HepG2 (cell line): ENCODE data around the gene PDGFRB. TPM values are rescaled to one million over a fixed set of nuclear protein-coding genes. Genes with fewer than 3 reads are reported as not detected.

Experiments
- ATAC-seq: fragments of 200-7000 bp; cut with Tn5 transposase; 3 replicates; pipeline ENCODE4 v1.9.1; 2020; ENCODE audit warnings: mild to moderate bottlenecking, moderate library complexity
- BruUV-seq: library from RNA; stranded (reverse); fragments of 400-500 nt; replicated peaks from 2 replicates; lab custom pipeline; 2021; lab: Mats Ljungman, UMichigan
- CTCF ChIA-PET: fragments of 300-600 bp; formaldehyde crosslinking; extraction: SDS; loops from one replicate; lab custom pipeline; 2021; ENCODE audit warnings: low total read pairs, inconsistent platforms, low intra/inter-chr PET ratio; lab: Yijun Ruan, JAX
- POLR2A ChIA-PET: fragments of 350-600 bp; sonication (Branson Sonifier 250); formaldehyde crosslinking; loops from one replicate; lab custom pipeline; 2020; ENCODE audit warnings: antibody characterized with exemption, inconsistent platforms; lab: Yijun Ruan, JAX
- DNase-seq: peaks from one replicate; pipeline ENCODE4 v3.0.0-alpha.2; 2015; ENCODE audit warnings: low spot score
- FAIRE-seq: peaks from 3 replicates; lab custom pipeline; 2011; peaks lifted over from hg19 to GRCh38; lab: Jason Lieb, UNC
- H2AFZ ChIP-seq: one replicate; pipeline ENCODE4 v1.6.1; 2011; ENCODE audit warnings: low read length, inconsistent platforms
- H3K27ac ChIP-seq: fragments of 300-600 bp; 3 replicates; pipeline ENCODE4 v1.8.0; 2011; ENCODE audit warnings: mixed run types, mild to moderate bottlenecking, mixed read lengths, low read length, inconsistent platforms; ENCODE audit not compliant: insufficient read depth; ENCODE audit errors: extremely low read length
- H3K27me3 ChIP-seq, 2 experiments: fragments of 200-600 bp in 1 of 2; 2 replicates in 1 of 2; 3 replicates in 1 of 2; pipeline versions ENCODE4 v1.6.0 to v1.8.0; 2011; ENCODE audit warnings: low read length in 2 of 2, mild to moderate bottlenecking in 2 of 2, moderate library complexity in 2 of 2, inconsistent platforms in 1 of 2; ENCODE audit not compliant: insufficient read depth in 2 of 2, control insufficient read depth in 1 of 2
- H3K36me3 ChIP-seq, 2 experiments: fragments of 200-600 bp in 1 of 2; replicated peaks in 1 of 2; 2 replicates in 1 of 2; 3 replicates in 1 of 2; pipeline versions ENCODE4 v1.5.1 to v1.8.0; 2011; ENCODE audit warnings: low read length in 2 of 2, inconsistent platforms in 1 of 2; ENCODE audit not compliant: insufficient read depth in 2 of 2, control insufficient read depth in 1 of 2
- H3K4me1 ChIP-seq: 2 replicates; pipeline ENCODE4 v1.5.1; 2012; ENCODE audit warnings: low read length, inconsistent platforms; ENCODE audit not compliant: insufficient read depth
- H3K4me2 ChIP-seq: 2 replicates; pipeline ENCODE4 v1.6.0; 2011; ENCODE audit warnings: low read depth, low read length, inconsistent platforms
- H3K4me3 ChIP-seq, 3 experiments: fragments of 200-600 bp in 1 of 3; sonication (generic), shearing (Covaris generic) in 1 of 3; replicated peaks in 1 of 3; 2 replicates each; pipeline ENCODE4 v1.5.1; 2011 to 2016; ENCODE audit warnings: low read length in 3 of 3, inconsistent platforms in 2 of 3, low read depth in 2 of 3, mild to moderate bottlenecking in 2 of 3, control low read depth in 1 of 3, mixed read lengths in 1 of 3; ENCODE audit not compliant: insufficient read depth in 1 of 3
- H3K79me2 ChIP-seq: one replicate; pipeline ENCODE4 v1.6.1; 2011; ENCODE audit warnings: low read length, inconsistent platforms; ENCODE audit not compliant: insufficient read depth
- H3K9ac ChIP-seq: 2 replicates; pipeline ENCODE4 v1.6.0; 2011; ENCODE audit warnings: mild to moderate bottlenecking, low read depth, low read length, inconsistent platforms; ENCODE audit not compliant: insufficient read depth
- H3K9me3 ChIP-seq: 2 replicates; pipeline ENCODE4 v1.5.1; 2012; ENCODE audit warnings: mild to moderate bottlenecking, low read length
- H4K20me1 ChIP-seq: 2 replicates; pipeline ENCODE4 v1.6.0; 2011; ENCODE audit warnings: inconsistent platforms, mild to moderate bottlenecking, low read length, moderate library complexity; ENCODE audit not compliant: insufficient read depth
- NR3C1 ChIP-seq: sonication (generic); formaldehyde crosslinking; IDR thresholded peaks from 2 replicates; pipeline ENCODE4 v1.4.0; 2020; ENCODE audit warnings: missing genetic modification reagents
- PRMT3 ChIP-seq: sonication (generic); formaldehyde crosslinking; IDR thresholded peaks from 2 replicates; pipeline ENCODE4 v1.8.1; 2022; ENCODE audit warnings: low read depth, mild to moderate bottlenecking, moderate library complexity, missing genetic modification reagents, borderline replicate concordance
- PRPF4 ChIP-seq: fragments of 200-400 bp; formaldehyde crosslinking; IDR thresholded peaks from 2 replicates; pipeline ENCODE4 v1.6.1; 2016; ENCODE audit warnings: low read length, low read depth; ENCODE audit not compliant: poor library complexity, severe bottlenecking
- ZNF136 ChIP-seq: sonication (generic); formaldehyde crosslinking; IDR thresholded peaks from 2 replicates; pipeline ENCODE4 v1.8.1; 2022; ENCODE audit warnings: low read depth, mild to moderate bottlenecking, moderate library complexity, missing genetic modification reagents
- ZNF251 ChIP-seq: sonication (generic); formaldehyde crosslinking; IDR thresholded peaks from 2 replicates; pipeline ENCODE4 v1.9.0; 2021; ENCODE audit warnings: mild to moderate bottlenecking, missing genetic modification reagents
- WGBS: methylation state at CpG from one replicate; pipeline ENCODE4 v1.1.6; 2017; ENCODE audit warnings: low lambda C conversion rate; 5-methylcytosine and 5-hydroxymethylcytosine counted together
- in situ Hi-C: cut with HindIII; loops from 2 replicates; pipeline ENCODE4 v1.10.0; 2017; ENCODE audit warnings: low pct_unique_long_range_greater_than_20kb; ENCODE audit not compliant: extremely low pct_ligation_motif_present
- intact Hi-C: fragments of 100-400 bp; cut with micrococcal nuclease; formaldehyde crosslinking; loops from one replicate; pipeline ENCODE4 v1.10.0; 2022; ENCODE audit not compliant: unreplicated experiment
- polyA plus RNA-seq, 8 experiments: library from polyadenylated mRNA; depleted of rRNA in 3 of 8; stranded (reverse) in 7 of 8; unstranded in 1 of 8; fragments of >200 nt; fragmentation: Illumina TruSeq in 4 of 8; extraction: Trizol in 4 of 8; gene quantifications; 2 replicates each; pipeline versions ENCODE4 v1.2.1 to v1.2.3, GENCODE V29; 2011 to 2016; ENCODE audit warnings: low read depth in 4 of 8, missing spikeins in 1 of 8, mixed read lengths in 1 of 8; ENCODE audit not compliant: insufficient read depth in 1 of 8
- total RNA-seq, 5 experiments: library from RNA; depleted of rRNA; stranded (reverse); fragments of >200 nt; fragmentation: Illumina TruSeq; extraction: Trizol; gene quantifications; 2 replicates each; pipeline ENCODE4 v1.2.3, GENCODE V29; 2016; ENCODE audit warnings: low read depth in 1 of 5
- TF ChIP-seq, protein P1 (sequence below): sonication (generic); formaldehyde crosslinking; IDR thresholded peaks from 2 replicates; pipeline ENCODE4 v1.4.0; 2020; ENCODE audit warnings: missing genetic modification reagents
- TF ChIP-seq, protein P2 (sequence below): sonication (generic); formaldehyde crosslinking; IDR thresholded peaks from 2 replicates; pipeline ENCODE4 v1.4.0; 2020; ENCODE audit warnings: mild to moderate bottlenecking, missing genetic modification reagents
- TF ChIP-seq, protein P3 (sequence below): sonication (generic); formaldehyde crosslinking; IDR thresholded peaks from 2 replicates; pipeline ENCODE4 v1.5.1; 2020; ENCODE audit warnings: mild to moderate bottlenecking, missing genetic modification reagents, moderate library complexity
- TF ChIP-seq, protein P4 (sequence below), 2 experiments: fragments of 450-650 bp in 1 of 2; sonication (generic) in 1 of 2; formaldehyde crosslinking in 1 of 2; IDR thresholded peaks; 2 replicates each; pipeline versions ENCODE4 v1.6.1 to v1.8.0; 2016 to 2022; ENCODE audit warnings: antibody characterized with exemption in 1 of 2, mild to moderate bottlenecking in 1 of 2, missing genetic modification reagents in 1 of 2

PDGFRB gene
- total and polyA plus RNA-seq, 2 of the 13 experiments (the other 11 are each of a cell fraction or from before 2014, with no cell fraction given), result 4.0 to 21.0 TPM

DNA sequence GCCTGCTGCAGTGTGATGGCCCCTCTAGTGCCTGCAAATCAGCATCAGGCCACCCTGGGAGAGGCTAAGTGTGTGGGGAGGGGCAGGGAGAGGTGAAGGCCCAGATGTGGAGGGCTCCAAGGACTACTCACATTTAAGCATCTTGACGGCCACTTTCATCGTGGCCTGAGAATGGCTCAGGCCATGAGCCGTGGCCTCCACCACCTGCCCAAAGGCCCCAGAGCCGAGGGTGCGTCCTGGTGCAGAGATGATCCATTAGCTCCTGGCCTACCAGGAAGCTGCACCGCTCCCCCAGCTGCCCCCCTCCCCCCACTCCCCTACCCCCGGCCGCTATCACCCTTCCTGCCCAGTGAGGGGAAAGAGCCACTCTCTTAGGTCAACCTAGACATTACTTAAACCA lies 31.0 kb downstream of the PDGFRB start (continued):
- TF ChIP-seq ZNF136, result no peak
- TF ChIP-seq PRMT3, result no peak
- TF ChIP-seq, protein P1, sequence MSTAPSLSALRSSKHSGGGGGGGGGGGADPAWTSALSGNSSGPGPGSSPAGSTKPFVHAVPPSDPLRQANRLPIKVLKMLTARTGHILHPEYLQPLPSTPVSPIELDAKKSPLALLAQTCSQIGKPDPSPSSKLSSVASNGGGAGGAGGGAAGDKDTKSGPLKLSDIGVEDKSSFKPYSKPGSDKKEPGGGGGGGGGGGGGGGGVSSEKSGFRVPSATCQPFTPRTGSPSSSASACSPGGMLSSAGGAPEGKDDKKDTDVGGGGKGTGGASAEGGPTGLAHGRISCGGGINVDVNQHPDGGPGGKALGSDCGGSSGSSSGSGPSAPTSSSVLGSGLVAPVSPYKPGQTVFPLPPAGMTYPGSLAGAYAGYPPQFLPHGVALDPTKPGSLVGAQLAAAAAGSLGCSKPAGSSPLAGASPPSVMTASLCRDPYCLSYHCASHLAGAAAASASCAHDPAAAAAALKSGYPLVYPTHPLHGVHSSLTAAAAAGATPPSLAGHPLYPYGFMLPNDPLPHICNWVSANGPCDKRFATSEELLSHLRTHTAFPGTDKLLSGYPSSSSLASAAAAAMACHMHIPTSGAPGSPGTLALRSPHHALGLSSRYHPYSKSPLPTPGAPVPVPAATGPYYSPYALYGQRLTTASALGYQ, result no peak

DNA sequence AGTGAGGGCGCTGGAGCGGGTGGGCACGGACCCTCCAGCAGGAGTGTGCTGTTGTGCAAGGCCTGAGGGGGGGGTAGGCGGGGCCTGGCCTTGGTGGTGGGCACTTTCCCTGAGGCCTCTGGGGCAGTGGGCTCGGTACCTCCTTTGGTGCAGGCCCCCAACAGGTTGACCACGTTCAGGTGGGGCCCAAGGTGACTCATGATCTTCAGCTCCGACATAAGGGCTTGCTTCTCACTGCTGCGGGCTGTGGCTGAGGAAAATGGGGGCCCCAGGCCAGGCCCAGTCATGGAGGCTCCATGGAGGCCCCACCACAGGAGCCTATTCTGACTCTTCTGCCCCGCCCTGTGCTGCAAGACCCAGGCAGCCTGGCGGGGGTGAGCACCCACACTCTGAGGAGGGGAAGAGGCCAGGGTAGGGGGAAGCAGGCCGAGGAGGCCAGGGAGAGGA lies 31.5 kb downstream of the PDGFRB start:
- ChIA-PET POLR2A (interaction anchor here (1.0 kb wide), 1 partner anchor 69 kb away, joined by 3 read pairs; no protein-coding TSS in a partner anchor), CTCF (no interaction called here)
- Histone ChIP-seq H3K27me3 (no peaks in the 10 kb centered on the region), H2AFZ (no peak overlapping the region), H3K27ac (no peak overlapping the region), H3K9ac (no peak overlapping the region), H3K36me3 (no peaks in the 10 kb centered on the region), H3K4me1 (peaks cover 26% of the 10 kb centered on the region), H3K4me2 (no peak overlapping the region), H3K4me3 (no peak overlapping the region), H3K9me3 (no peaks in the 10 kb centered on the region), H3K79me2 (no peaks in the 10 kb centered on the region), H4K20me1 (no peaks in the 10 kb centered on the region)
- DNase-seq, result no peak
- no TSS peak for BruUV-seq
- intact Hi-C loops (loop anchor here (10.0 kb wide), 1 partner anchor 289 kb away; no protein-coding TSS in a partner anchor), in situ Hi-C loops (no loop called here)
- FAIRE-seq, result no peak
- 91% methylated on average over 5 of the region's 11 CpGs for WGBS
- ATAC-seq, result no peak
- TF ChIP-seq PRPF4 (no peak), ZNF251 (CRISPR knock-in tag) (no peak), NR3C1 (CRISPR knock-in tag) (no peak)
- TF ChIP-seq, protein P2, sequence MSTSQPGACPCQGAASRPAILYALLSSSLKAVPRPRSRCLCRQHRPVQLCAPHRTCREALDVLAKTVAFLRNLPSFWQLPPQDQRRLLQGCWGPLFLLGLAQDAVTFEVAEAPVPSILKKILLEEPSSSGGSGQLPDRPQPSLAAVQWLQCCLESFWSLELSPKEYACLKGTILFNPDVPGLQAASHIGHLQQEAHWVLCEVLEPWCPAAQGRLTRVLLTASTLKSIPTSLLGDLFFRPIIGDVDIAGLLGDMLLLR (CRISPR knock-in tag), result no peak
- TF ChIP-seq, protein P3, sequence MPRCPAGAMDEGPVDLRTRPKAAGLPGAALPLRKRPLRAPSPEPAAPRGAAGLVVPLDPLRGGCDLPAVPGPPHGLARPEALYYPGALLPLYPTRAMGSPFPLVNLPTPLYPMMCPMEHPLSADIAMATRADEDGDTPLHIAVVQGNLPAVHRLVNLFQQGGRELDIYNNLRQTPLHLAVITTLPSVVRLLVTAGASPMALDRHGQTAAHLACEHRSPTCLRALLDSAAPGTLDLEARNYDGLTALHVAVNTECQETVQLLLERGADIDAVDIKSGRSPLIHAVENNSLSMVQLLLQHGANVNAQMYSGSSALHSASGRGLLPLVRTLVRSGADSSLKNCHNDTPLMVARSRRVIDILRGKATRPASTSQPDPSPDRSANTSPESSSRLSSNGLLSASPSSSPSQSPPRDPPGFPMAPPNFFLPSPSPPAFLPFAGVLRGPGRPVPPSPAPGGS (CRISPR knock-in tag), result no peak
- TF ChIP-seq, protein P4, sequence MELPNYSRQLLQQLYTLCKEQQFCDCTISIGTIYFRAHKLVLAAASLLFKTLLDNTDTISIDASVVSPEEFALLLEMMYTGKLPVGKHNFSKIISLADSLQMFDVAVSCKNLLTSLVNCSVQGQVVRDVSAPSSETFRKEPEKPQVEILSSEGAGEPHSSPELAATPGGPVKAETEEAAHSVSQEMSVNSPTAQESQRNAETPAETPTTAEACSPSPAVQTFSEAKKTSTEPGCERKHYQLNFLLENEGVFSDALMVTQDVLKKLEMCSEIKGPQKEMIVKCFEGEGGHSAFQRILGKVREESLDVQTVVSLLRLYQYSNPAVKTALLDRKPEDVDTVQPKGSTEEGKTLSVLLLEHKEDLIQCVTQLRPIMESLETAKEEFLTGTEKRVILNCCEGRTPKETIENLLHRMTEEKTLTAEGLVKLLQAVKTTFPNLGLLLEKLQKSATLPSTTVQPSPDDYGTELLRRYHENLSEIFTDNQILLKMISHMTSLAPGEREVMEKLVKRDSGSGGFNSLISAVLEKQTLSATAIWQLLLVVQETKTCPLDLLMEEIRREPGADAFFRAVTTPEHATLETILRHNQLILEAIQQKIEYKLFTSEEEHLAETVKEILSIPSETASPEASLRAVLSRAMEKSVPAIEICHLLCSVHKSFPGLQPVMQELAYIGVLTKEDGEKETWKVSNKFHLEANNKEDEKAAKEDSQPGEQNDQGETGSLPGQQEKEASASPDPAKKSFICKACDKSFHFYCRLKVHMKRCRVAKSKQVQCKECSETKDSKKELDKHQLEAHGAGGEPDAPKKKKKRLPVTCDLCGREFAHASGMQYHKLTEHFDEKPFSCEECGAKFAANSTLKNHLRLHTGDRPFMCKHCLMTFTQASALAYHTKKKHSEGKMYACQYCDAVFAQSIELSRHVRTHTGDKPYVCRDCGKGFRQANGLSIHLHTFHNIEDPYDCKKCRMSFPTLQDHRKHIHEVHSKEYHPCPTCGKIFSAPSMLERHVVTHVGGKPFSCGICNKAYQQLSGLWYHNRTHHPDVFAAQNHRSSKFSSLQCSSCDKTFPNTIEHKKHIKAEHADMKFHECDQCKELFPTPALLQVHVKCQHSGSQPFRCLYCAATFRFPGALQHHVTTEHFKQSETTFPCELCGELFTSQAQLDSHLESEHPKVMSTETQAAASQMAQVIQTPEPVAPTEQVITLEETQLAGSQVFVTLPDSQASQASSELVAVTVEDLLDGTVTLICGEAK (IDR thresholded peaks at IDR 0.05), result no peak
- TF ChIP-seq, protein P4 (CRISPR knock-in tag; IDR thresholded peaks at IDR 0.05), result no peak
